HG03520 (cell line): ENCODE data around the gene ETFA.

Experiments
- ATAC-seq: cut with Tn5 transposase; IDR thresholded peaks from one replicate; pipeline ENCODE4 v1.9.1; 2021; ENCODE audit warnings: mild to moderate bottlenecking, moderate library complexity; ENCODE audit not compliant: unreplicated experiment

ETFA gene

GRCh38 chr15:76340803-76341365 lies 29.6 kb upstream of the ETFA start:
- ATAC-seq = no peak

- ATAC-seq = no peak
These were observed 29.0 kb upstream of the ETFA start for GRCh38 chr15:76340198-76340802.

- no peak for ATAC-seq
These were observed 28.3 kb upstream of the ETFA start for GRCh38 chr15:76339305-76340197.

GRCh38 chr15:76338486-76339304 lies 27.4 kb upstream of the ETFA start:
- no peak for ATAC-seq

- ATAC-seq = no peak
These were observed 26.6 kb upstream of the ETFA start for GRCh38 chr15:76337696-76338485.

- no peak for ATAC-seq
These were observed 25.9 kb upstream of the ETFA start for GRCh38 chr15:76337059-76337695.

GRCh38 chr15:76336254-76337058 lies 25.2 kb upstream of the ETFA start, which contains the start of gene ISL2:
ISL2 (plus strand) TSS chr15:76336773; CDS start chr15:76336884, 111 bp downstream.
- peak; percentile 46 for ATAC-seq

- ATAC-seq = peak; percentile 1
These were observed 24.3 kb upstream of the ETFA start for GRCh38 chr15:76335307-76336253.

GRCh38 chr15:76334438-76335306 lies 23.4 kb upstream of the ETFA start:
- ATAC-seq = no peak

- ATAC-seq = no peak
These were observed 22.6 kb upstream of the ETFA start for GRCh38 chr15:76333720-76334437.

- no peak for ATAC-seq
These were observed 22.0 kb upstream of the ETFA start for GRCh38 chr15:76333309-76333708.

- no peak for ATAC-seq
These were observed 21.5 kb upstream of the ETFA start for GRCh38 chr15:76332796-76333195.

GRCh38 chr15:76330080-76330680 lies 18.9 kb upstream of the ETFA start:
- no peak for ATAC-seq

GRCh38 chr15:76328958-76329357 lies 17.7 kb upstream of the ETFA start:
- no peak for ATAC-seq

- no peak for ATAC-seq
These were observed 16.9 kb upstream of the ETFA start for GRCh38 chr15:76328106-76328696.
